ENCODE measurements around the gene FAM78A. TPM values are rescaled to one million over a fixed set of nuclear protein-coding genes. Genes with fewer than 3 reads are reported as not detected.

The FAM78A gene
- 1.2 TPM for total RNA-seq

GRCh38 chr9:131276094-131276888 is at the start of gene FAM78A:
FAM78A (minus strand) TSS chr9:131276510; CDS start chr9:131276179, 331 bp downstream.
- ATAC-seq (no peak), DNase-seq (ENCODE audit: low spot score) (no peak)

GRCh38 chr9:131324736-131325679 is 48.7 kb upstream of the FAM78A start:
- DNase-seq (ENCODE audit: low spot score) (no peak), ATAC-seq (no peak)

- ATAC-seq (no peak), DNase-seq (ENCODE audit: low spot score) (no peak)
Observed at GRCh38 chr9:131323629-131324028, 47.3 kb upstream of the FAM78A start.

- DNase-seq (ENCODE audit: low spot score) (no peak), ATAC-seq (no peak)
Observed at GRCh38 chr9:131320031-131320685, 43.8 kb upstream of the FAM78A start.

- no peak for DNase-seq (ENCODE audit: low spot score)
- ATAC-seq = no peak
Observed at GRCh38 chr9:131319486-131319885, 43.2 kb upstream of the FAM78A start.

- DNase-seq (ENCODE audit: low spot score) (no peak), ATAC-seq (no peak)
Observed at GRCh38 chr9:131318231-131319085, 42.1 kb upstream of the FAM78A start.

GRCh38 chr9:131312822-131313770 is 36.8 kb upstream of the FAM78A start:
- no peak for ATAC-seq

GRCh38 chr9:131312246-131312645 is 35.9 kb upstream of the FAM78A start:
- ATAC-seq = no peak
- no peak for DNase-seq (ENCODE audit: low spot score)

More at GRCh38 chr9:131312822-131313770, 36.8 kb upstream of the FAM78A start:
- no peak for DNase-seq (ENCODE audit: low spot score)

- DNase-seq (ENCODE audit: low spot score) (no peak), ATAC-seq (no peak)
Observed at GRCh38 chr9:131310833-131311554, 34.7 kb upstream of the FAM78A start.

- ATAC-seq = no peak
Observed at GRCh38 chr9:131309530-131310276, 33.4 kb upstream of the FAM78A start.

GRCh38 chr9:131308906-131309529 is 32.7 kb upstream of the FAM78A start:
- ATAC-seq = no peak

More at GRCh38 chr9:131309530-131310276, 33.4 kb upstream of the FAM78A start:
- no peak for DNase-seq (ENCODE audit: low spot score)

GRCh38 chr9:131308452-131308851 is 32.1 kb upstream of the FAM78A start:
- no peak for ATAC-seq
- DNase-seq (ENCODE audit: low spot score) = no peak

More at GRCh38 chr9:131308906-131309529, 32.7 kb upstream of the FAM78A start:
- DNase-seq (ENCODE audit: low spot score) = no peak

- no peak for DNase-seq (ENCODE audit: low spot score)
- ATAC-seq = no peak
Observed at GRCh38 chr9:131307974-131308373, 31.7 kb upstream of the FAM78A start.

GRCh38 chr9:131306397-131307004 is 30.2 kb upstream of the FAM78A start:
- DNase-seq (ENCODE audit: low spot score) (no peak), ATAC-seq (no peak)

- ATAC-seq (no peak), DNase-seq (ENCODE audit: low spot score) (no peak)
Observed at GRCh38 chr9:131304676-131305355, 28.5 kb upstream of the FAM78A start.

All from left lobe of liver (tissue), 2 donors.